NCI-H2196 (cell line): ENCODE results near the gene OBSCN.

Experiments used
- DNase-seq: peaks from one replicate; lab custom pipeline; 2025; ENCODE audit not compliant: unreplicated experiment; lab: John Stamatoyannopoulos, UW

The OBSCN gene

DNA sequence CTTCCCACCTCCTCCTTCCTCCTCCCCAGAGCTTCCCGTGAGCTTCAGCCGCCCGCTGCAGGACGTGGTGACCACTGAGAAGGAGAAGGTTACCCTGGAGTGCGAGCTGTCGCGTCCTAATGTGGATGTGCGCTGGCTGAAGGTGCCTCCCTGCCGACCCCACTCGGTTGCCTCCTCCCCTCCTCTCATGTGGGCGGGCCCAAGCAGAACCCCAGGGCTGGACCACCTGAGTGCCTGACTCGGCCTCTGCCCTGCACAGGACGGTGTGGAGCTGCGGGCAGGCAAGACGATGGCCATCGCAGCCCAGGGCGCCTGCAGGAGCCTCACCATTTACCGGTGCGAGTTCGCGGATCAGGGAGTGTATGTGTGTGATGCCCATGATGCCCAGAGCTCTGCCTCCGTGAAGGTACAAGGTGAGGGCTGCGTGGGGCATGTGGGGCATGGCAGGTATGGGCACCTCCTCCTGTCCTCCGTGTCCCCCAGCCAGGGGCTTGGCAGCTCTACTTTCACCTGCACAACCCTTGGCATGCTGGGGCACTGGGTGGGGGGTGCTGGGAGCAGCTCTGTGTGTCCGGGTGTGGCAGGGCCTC lies 69.2 kb downstream of the OBSCN start:
- no peak for DNase-seq

DNA sequence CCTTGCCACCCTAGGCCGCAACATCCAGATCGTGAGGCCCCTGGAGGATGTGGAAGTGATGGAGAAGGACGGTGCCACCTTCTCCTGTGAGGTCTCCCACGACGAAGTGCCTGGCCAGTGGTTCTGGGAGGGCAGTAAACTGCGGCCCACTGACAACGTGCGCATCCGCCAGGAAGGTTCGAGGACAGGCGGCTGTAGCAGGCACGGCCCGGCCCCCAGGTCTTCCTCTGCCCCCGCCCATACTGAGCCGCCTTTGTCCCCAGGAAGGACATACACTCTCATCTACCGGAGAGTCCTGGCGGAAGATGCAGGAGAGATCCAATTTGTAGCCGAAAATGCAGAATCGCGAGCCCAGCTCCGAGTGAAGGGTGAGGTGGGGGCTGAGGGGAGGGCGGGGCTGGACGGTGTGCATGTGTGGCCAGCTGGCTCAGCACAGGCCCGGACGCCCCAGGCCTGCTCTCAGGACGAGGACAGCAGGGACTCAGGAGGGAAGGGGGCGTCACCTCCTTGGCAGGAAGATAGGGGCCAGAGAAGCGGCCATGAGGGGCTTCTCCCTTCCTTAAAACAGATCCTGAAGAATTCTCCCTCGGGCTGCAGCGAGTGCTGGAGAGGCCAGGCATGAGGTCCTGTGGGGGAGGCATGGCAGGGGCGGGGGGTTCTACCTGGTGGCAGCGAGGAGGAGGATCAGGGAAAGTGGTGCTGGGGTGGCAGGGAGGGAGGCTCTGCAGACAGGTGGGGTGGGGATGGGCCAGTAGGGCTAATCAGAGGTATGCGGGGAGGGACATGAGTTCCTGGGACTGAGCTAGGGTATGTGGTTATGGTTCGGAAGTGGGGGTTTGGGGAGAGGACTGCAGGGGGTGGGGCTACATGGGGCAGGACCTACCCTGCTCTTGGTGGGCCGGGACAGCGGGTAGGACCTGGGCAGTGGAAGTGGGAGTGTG lies 69.9 kb downstream of the OBSCN start:
- no peak for DNase-seq

DNA sequence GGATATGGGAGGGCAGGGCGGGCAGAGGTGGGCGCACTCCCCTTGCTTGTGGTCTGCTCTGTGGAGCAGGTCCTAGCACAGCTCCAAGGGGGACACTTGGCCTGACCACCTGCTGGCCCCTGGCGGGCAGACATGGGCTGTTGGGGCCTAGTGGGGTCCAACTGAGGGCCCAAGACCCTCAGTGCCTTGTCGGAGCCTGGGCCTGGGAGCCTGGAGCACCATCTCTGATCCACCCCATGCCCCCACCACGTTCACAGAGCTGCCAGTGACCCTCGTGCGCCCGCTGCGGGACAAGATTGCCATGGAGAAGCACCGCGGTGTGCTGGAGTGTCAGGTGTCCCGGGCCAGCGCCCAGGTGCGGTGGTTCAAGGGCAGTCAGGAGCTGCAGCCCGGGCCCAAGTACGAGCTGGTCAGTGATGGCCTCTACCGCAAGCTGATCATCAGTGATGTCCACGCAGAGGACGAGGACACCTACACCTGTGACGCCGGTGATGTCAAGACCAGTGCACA lies 70.6 kb downstream of the OBSCN start:
- DNase-seq = no peak

DNA sequence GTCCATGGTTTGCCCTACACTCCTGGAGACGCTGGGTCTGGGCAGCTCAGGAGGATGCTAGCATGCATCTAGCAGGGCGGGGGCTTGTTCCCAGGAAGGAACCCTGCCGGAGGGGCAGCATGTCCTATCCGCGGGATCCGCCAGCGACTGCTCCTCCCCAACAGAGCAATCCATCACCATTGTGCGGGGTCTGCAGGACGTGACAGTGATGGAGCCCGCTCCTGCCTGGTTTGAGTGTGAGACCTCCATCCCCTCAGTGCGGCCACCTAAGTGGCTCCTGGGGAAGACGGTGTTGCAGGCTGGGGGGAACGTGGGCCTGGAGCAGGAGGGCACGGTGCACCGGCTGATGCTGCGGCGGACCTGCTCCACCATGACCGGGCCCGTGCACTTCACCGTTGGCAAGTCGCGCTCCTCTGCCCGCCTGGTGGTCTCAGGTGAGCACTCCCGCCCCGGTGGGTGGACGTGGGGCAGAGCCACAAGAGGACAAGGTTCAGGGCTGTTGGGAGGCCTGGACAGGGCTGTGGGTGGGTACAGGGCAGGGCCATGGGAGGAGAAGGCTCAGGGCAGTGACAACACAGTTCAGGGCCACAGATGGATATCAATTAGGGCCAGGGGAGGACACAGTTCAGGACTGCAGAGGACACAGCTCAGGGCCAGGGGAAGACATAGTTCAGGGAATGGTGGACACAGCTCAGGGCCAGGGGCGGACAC lies 71.3 kb downstream of the OBSCN start:
- DNase-seq = no peak

DNA sequence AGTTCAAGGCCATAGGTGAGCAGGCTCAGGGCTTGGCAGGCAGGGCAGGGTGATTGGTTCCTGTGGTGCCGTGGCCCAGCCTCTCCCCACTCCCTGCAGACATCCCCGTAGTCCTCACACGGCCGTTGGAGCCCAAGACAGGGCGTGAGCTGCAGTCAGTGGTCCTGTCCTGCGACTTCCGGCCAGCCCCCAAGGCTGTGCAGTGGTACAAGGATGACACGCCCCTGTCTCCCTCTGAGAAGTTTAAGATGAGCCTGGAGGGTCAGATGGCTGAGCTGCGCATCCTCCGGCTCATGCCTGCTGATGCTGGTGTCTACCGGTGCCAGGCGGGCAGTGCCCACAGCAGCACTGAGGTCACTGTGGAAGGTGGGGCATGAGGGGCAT lies 71.9 kb downstream of the OBSCN start:
- no peak for DNase-seq

DNA sequence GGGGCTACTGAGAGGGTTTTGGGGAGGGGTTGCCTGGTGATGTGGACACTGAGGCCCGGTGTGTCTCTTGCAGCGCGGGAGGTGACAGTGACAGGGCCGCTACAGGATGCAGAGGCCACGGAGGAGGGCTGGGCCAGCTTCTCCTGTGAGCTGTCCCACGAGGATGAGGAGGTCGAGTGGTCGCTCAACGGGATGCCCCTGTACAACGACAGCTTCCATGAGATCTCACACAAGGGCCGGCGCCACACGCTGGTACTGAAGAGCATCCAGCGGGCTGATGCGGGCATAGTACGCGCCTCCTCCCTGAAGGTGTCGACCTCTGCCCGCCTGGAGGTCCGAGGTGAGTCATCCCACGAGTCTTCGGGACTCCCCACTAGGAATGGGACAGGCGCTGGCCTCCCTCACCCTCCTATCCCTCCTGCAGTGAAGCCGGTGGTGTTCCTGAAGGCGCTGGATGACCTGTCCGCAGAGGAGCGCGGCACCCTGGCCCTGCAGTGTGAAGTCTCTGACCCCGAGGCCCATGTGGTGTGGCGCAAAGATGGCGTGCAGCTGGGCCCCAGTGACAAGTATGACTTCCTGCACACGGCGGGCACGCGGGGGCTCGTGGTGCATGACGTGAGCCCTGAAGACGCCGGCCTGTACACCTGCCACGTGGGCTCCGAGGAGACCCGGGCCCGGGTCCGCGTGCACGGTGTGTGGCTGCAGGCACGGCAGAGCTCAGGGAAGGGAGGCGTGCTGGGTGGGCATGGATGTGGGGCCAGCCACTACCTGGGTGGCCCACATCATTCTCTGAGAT lies 72.5 kb downstream of the OBSCN start:
- DNase-seq = no peak

DNA sequence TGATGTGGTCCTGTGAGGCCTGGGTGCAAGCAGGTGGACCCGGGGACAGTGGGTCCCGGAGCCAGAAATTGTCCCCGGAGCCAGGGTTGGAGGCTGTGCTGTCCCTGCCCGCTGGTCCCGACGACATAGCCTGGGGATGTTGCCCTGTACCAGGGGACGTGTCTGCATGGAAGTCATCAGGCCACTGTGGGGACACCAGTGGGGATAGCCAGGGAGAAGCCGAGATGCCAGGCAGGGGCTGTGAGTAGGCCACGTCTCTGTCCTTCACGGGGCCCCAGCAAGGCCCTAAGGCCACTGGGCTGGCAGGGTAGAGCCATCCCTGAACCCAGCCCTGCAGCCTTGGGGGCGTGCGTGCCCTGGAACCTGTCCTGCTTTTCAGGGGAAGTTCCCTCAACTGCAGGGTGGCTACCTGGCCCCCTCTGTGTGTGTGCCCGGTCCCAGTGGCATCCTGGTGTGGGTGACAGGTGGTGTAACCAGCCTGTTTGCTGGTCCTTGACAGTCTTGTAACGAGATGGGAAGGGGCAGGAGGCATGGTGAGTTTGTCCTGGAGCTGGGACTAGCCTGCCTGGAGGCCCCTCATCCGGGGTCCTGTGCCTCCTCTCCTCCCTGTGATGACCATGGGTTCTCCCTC lies 73.2 kb downstream of the OBSCN start:
- no peak for DNase-seq

DNA sequence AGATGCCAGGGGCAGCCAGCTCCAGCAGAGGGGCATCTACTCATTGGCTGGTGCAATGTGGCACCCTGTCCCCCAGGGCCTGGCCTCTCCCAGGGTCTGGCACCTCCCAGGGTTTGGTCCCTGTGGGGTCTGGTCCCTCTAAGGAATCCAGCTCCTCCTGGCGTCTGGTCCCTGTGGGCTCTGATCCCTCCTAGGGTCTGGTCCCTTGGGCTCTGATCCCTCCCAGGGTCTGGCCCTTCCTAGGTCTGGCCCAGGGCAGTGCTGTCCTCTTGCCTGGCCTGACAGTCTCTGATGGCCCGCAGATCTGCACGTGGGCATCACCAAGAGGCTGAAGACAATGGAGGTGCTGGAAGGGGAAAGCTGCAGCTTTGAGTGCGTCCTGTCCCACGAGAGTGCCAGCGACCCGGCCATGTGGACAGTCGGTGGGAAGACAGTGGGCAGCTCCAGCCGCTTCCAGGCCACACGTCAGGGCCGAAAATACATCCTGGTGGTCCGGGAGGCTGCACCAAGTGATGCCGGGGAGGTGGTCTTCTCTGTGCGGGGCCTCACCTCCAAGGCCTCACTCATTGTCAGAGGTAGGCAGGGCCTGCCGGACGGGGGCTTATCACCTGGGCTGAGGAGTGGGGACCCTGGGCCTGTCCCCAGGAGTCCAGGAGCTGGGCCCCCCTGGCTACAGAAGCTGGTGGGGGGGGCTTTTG lies 73.9 kb downstream of the OBSCN start:
- no peak for DNase-seq

DNA sequence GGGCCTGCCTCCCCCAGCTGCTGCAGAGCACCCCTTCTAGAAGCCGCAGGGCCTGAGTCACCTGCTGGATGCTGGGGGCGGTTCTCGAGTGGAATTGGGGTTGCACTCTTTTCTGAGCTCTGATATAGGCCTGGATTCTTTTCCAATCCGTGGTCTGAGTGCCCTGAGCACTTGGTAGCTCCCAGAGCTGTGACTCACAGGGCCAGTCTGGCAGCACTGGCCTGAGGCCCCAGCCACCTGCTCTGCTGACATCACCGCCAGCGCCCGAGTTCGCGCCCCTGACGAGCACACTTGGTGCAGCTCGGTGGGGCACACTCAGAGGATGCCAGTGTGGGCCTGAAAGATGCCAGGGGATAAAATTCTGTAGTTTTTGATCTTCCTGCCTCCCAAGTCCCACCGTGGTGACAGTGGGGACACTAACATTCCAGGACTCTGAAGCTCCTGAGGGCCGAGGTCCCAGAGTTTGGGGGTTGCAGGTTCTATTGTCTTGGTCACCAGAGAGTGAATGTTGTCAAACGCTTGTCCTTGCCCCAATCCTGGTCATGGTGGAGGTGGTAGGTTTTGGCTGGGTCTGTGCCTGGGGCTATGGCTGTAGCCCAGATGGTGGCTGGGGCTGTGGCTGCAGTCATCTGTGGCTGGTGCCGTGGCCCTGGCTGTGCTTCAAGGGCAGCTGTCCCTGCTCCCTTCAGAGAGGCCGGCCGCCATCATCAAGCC lies 74.6 kb downstream of the OBSCN start:
- DNase-seq = no peak

DNA sequence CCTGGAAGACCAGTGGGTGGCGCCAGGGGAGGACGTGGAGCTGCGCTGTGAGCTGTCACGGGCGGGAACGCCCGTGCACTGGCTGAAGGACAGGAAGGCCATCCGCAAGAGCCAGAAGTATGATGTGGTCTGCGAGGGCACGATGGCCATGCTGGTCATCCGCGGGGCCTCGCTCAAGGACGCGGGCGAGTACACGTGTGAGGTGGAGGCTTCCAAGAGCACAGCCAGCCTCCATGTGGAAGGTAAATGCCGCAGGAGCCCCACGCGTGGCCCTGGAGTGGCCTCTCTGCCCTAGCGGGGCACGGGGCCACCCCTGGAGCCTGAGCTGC lies 75.2 kb downstream of the OBSCN start:
- DNase-seq = no peak

DNA sequence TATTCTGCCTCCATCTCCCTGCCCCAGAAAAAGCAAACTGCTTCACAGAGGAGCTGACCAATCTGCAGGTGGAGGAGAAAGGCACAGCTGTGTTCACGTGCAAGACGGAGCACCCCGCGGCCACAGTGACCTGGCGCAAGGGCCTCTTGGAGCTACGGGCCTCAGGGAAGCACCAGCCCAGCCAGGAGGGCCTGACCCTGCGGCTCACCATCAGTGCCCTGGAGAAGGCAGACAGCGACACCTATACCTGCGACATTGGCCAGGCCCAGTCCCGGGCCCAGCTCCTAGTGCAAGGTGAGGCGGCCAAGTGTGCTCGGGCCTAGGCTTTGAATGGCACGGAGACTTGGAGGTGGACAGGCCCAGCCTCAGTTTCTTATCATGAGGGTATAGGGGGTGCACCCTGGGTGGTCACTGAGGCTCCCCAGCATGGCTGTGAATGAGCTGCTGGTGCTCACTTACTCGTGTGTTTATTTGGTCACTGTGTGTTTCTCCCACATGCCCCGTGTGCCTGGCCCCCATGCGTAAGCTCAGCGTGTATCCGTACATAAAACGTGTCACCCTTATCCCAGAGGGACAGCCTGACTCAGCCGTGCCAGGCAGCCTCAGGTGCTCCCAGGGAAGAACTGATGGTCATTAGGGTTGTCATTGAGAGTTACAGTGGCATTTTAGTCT lies 75.8 kb downstream of the OBSCN start:
- no peak for DNase-seq

DNA sequence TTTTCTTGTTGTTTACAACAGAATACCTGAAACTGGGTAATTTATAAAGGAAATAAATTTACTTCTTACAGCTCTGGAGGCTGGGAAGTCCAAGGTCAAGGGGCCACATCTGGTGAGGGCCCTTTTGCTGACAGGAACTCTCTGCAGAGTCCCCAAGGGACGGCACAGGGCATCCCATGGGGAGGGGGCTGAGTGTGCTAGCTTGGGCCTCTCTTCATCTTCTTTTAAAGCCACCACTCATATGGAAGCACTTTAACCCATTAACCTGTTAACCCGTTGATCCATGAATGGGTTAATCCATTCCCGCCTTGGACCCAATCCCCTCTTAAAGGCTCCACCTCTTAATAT lies 76.3 kb downstream of the OBSCN start:
- DNase-seq = no peak

DNA sequence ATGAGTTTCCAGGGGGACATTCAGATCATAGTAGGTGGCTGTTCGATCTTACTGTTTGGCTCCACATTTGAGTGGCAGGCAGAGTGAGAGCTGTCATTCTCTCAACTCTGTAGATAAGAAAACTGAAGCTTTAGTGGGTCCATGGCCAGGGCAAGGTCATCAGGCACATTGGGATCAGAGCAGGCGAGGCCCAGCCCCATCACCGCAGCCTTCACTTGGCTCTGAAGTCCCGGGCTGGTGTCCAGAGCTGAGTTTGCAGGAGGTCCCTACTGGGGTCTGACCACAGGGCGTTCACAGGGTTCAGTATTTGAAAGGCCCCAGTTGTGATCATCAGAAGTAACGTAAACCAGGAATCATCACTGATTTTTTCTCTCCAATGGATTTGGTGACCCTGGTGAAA lies 76.7 kb downstream of the OBSCN start:
- DNase-seq = no peak

DNA sequence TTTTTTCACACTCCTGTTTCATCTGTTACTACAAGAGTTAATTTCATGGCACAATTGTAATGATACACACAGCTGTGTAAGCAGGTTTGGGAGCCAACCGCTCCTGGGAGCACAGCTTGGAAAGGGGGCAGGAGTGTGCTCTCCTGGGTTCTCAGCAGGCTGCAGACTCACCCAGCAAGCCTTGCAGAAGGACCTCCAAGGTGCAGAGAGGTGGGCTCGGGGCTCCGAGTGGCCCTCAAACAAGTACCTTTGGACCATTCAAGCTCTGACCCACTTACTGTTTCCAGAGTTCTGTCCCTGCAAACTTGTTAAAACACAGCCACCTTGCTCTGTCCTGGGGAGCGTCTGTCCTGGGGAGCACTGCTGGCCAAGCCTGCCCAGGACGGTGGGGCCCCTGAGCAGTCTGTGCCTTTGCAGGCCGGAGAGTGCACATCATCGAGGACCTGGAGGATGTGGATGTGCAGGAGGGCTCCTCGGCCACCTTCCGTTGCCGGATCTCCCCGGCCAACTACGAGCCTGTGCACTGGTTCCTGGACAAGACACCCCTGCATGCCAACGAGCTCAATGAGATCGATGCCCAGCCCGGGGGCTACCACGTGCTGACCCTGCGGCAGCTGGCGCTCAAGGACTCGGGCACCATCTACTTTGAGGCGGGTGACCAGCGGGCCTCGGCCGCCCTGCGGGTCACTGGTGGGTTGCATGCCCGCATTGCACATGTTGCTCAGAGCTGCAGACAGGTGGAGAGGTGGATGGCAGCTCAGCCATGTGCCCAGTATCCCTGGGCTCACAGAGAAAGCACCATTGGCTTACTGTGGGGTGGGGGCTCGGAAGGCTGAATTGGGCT lies 78.0 kb downstream of the OBSCN start:
- no peak for DNase-seq

DNA sequence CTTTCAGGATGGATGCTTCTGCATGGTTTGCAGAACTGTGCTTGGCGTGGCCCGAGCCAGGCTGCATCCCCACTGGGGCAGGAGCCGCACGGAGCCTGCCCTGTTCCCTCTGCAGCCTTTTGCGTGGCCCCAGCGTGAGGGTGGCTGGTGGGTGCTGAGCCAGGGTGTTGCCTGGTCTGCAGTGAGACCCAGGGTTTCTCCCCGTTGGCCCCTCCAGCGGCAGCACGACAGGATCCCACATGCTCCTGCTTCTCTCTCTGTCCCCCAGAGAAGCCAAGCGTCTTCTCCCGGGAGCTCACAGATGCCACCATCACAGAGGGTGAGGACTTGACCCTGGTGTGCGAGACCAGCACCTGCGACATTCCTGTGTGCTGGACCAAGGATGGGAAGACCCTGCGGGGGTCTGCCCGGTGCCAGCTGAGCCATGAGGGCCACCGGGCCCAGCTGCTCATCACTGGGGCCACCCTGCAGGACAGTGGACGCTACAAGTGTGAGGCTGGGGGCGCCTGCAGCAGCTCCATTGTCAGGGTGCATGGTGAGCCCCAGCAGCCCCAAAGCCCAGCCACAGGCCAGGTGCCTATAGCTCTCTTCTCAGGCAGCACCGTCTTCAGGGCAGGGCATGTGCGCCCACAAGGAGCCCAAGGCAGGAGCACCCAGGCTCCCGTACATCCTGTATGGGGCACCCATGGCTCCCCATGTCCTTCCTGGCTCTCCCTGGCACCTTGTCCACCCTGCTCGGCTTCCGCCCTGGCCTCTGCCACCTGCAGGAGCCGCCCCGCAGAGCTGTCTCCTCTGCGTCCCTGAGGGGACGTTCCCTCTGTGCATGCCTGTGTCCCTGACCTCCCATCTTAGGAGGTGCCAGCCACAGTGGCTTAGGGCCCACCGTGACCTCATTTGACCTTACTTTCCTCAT lies 78.9 kb downstream of the OBSCN start:
- no peak for DNase-seq

DNA sequence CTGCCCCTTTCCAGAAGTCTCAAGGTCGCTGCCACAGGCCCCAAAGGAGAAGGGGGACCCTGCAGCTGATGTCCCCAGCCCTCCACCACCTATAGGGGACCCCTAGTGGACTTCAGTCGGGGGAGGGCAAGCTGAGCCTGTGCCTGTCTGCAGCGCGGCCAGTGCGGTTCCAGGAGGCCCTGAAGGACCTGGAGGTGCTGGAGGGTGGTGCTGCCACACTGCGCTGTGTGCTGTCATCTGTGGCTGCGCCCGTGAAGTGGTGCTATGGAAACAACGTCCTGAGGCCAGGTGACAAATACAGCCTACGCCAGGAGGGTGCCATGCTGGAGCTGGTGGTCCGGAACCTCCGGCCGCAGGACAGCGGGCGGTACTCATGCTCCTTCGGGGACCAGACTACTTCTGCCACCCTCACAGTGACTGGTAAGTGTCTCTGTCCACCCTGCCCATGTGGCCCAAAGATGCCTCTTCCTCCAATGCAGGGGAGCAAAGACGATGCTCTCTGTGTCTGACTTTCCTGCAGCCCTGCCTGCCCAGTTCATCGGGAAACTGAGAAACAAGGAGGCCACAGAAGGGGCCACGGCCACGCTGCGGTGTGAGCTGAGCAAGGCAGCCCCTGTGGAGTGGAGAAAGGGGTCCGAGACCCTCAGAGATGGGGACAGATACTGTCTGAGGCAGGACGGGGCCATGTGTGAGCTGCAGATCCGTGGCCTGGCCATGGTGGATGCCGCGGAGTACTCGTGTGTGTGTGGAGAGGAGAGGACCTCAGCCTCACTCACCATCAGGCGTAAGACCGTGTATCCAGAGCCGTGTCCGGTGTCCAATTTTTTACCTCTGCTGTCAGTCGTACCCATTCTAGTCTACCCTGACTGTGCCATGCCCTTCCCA lies 79.9 kb downstream of the OBSCN start:
- no peak for DNase-seq
